Stimulated activated CD8-positive, alpha-beta memory T cell treated with anti-CD3 and anti-CD28 coated beads, Interleukin-4, amount 100 ng/mL, for 4 hours (primary cell): ENCODE data around the gene ARHGAP36.

ENCODE experiments used
- DNase-seq, 2 donors: peaks; one replicate each; pipeline ENCODE4 v3.0.0-alpha.2; 2020; ENCODE audit warnings: low read depth in 2 of 2, low spot score in 1 of 2

ARHGAP36 gene, protein sequence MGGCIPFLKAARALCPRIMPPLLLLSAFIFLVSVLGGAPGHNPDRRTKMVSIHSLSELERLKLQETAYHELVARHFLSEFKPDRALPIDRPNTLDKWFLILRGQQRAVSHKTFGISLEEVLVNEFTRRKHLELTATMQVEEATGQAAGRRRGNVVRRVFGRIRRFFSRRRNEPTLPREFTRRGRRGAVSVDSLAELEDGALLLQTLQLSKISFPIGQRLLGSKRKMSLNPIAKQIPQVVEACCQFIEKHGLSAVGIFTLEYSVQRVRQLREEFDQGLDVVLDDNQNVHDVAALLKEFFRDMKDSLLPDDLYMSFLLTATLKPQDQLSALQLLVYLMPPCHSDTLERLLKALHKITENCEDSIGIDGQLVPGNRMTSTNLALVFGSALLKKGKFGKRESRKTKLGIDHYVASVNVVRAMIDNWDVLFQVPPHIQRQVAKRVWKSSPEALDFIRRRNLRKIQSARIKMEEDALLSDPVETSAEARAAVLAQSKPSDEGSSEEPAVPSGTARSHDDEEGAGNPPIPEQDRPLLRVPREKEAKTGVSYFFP

GRCh38 chrX:131058136-131058868 lies at the start of gene ARHGAP36:
TSS of gene ARHGAP36 (plus strand) at chrX:131058346. CDS start at chrX:131081666, 23,320 bp downstream.
- no peak for DNase-seq

- DNase-seq = no peak
Measured at GRCh38 chrX:131010186-131010585, 48.0 kb upstream of the ARHGAP36 start.

DNA sequence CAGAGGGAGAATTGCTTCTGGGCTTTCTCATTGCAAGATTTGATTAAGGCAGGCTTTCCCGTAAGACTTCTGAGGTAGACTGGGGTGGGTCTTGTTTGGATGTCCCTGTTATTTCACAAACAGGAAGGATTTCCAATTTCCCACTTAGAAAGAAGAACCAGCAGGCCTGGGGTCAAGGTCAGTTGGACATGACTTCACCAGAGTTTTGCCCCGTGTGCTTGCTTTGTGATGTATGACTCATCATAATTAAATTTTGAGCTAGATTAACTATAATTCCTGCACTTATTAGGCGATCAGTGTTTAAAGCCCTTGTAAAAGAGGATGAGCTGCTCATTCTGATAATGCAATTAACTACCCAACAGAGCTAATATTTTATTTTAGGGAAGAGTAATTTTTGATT lies 32.8 kb upstream of the ARHGAP36 start:
- no peak for DNase-seq

GRCh38 chrX:131032354-131033230 lies 25.6 kb upstream of the ARHGAP36 start:
- no peak for DNase-seq

DNA sequence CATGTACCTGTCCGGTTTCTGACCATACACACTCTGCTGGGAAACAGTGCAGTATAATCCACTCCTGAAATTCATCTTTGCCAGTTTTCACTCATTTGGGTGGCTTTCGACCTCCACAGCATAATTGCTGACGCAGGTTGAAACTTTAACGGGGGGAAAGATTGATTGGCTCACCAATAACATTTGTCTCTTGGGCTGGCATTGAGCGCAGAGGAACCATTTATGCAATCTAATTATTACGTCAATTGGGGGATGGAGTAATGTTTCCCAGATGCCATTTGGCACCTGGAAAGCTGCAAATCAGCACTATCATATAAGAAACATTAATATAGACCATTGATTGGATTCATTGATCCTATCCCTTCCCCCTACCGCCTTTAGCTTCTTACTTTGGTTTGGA lies 24.1 kb upstream of the ARHGAP36 start:
- DNase-seq = no peak

DNA sequence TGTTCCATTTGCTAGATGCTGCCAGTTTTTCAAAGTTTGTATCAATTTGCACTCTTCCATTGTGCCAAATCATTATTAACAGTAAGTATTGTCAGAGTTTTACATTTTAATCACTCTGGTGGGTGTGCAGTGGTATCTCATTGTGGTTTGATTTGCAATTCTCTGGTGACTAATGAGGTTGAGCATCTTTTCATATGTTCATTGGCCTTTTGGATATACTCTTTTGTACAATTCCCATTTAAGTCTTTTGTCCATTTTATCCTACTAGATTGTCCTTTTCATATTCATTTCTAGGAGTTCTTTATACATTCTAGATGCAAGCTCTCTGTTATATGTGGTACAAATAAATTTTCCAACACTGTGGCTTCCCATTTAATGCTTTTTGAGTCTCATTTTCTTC lies 17.4 kb upstream of the ARHGAP36 start:
- DNase-seq = no peak

DNA sequence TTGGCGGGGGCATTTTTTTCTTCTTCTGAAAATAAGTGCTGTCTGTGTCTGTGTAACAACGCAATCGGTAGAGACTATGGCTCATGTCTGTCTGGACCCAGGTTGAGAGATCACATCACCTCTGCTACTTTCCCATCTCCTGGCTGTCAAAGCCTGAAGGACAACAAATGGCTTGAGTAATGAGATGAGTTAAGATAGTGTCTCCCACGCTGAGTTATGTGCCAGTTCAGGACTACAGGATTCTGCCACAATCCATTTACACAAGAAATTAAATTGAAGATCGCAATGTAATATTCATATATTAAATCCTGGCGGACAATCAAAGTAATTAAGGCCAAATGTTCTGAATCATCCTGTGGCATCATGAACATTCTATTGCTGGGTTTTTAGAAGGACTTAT lies 16.5 kb upstream of the ARHGAP36 start:
- DNase-seq = no peak

DNA sequence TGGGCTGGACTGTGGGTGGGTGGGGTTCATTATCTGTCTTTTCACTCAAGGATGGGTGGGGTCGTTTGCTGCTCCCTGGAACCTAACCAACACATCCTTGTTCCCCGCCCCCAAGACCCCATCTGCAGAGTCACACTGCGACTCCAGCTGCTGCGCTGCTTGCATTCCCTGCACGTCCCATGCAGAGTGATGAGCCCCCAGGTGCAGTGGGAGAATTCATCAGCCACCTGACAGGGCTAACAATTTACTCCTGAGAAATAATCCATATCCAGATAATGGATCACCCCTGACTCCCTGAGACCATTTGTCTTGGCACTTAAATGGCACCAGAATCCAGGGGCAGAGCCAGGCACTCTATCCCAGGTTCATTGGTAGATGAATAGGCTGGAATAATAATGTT lies 12.4 kb upstream of the ARHGAP36 start:
- DNase-seq = no peak

DNA sequence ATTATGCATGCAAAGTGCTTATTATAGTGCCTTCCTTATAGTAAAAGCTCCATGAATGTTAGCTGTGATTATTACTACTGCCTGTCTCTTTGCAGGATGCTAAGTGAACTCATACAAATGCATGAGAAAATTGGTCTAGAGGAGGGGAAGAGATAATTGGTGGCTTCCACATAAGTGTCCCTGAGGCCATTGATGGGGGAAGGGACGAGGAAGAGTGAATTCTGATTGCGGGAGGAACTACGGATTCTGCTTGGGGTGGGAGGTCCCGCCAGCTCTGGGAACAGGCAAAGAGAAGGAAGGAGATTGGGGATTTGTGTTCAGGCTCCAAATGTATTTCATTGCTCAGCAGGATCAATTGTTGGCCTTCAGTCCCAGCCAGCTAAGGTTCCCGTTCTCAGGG lies 11.6 kb upstream of the ARHGAP36 start:
- no peak for DNase-seq

GRCh38 chrX:131047180-131047579 lies 11.0 kb upstream of the ARHGAP36 start:
- DNase-seq = no peak

DNA sequence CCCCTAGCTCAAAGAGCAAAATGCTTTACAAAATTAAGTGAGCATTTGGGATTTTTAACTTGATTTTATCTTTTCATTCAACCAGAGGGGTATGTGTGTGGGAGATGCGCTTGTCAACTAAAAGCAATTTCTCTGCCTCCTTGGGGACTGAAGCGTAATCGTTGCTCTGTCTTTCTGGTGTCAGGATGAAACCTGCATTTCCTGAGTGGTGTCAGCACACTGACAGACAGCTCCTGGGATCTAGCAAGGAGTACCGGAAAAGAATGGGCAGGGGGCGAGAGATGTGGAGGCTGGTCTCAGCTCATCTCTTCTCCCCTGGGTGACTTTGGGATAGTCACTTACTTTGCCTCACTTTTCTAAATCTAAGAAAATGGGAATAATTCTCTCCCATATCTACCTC lies 5.1 kb upstream of the ARHGAP36 start:
- no peak for DNase-seq

DNA sequence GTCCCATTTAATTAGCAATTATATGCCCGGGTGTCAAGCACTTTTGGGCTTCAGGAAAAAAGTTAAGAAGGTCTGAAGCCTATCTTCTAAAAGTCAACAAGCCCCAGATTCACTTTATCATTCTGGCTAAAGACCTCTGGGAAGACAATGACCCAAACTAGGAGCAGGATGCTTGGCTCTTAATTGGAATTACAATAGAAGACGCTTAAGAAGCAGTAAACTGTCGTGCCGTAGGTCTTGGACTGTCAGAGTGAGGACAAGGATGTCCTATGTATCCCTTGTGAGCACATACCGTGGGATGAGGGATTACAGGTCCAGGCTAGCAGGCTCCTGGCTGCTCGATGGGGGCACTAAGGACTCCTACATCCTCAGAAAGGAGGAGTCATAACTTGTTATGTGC lies 3.2 kb upstream of the ARHGAP36 start:
- no peak for DNase-seq

DNA sequence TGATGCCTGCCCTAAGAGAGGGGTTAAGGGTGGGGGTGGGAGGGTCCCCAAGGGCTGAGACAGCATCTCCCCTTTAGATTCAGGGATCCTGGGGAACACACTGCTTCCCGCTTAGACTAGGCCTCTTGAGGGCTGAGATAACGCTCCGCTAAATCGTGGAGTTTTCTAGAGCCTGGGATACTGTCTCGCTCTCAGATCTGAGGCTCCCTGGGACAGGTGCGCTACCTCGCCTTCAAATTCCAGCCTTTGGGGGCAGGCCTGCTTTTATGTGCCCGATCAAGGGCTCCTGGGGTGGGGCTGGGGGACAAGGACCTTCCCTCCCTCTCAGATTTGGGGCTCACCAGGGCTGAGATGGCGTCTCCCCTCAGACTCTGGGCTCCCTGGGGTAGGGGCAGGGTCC lies 440 bp upstream of the ARHGAP36 start:
- DNase-seq = no peak

GRCh38 chrX:131059246-131059645 lies 1.1 kb downstream of the ARHGAP36 start:
- DNase-seq = no peak

GRCh38 chrX:131060147-131060546 lies 2.0 kb downstream of the ARHGAP36 start:
- no peak for DNase-seq

GRCh38 chrX:131061306-131061705 lies 3.2 kb downstream of the ARHGAP36 start:
- DNase-seq = no peak

- DNase-seq = no peak
Measured at GRCh38 chrX:131063613-131064012, 5.5 kb downstream of the ARHGAP36 start.

DNA sequence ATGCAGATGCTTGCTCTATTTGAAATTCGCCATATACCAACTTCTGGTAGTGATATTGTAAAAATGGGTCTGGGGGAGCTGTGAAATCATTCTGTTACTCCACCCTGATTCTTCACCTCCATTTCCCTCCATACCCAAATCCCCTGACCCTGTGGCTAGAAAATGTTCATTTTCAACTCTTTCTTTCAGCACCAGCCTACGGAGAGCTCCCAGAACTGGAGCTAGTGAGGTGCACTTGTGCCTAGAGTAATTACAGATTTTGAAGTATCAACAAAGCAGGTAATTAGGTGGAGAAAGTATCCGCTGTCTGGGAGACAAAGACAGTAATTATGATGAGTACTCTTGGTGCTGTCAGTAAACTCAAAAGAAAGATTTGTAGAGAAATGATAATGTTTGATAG lies 8.1 kb downstream of the ARHGAP36 start:
- DNase-seq = no peak

- DNase-seq = no peak
Measured at GRCh38 chrX:131067216-131067615, 9.1 kb downstream of the ARHGAP36 start.

DNA sequence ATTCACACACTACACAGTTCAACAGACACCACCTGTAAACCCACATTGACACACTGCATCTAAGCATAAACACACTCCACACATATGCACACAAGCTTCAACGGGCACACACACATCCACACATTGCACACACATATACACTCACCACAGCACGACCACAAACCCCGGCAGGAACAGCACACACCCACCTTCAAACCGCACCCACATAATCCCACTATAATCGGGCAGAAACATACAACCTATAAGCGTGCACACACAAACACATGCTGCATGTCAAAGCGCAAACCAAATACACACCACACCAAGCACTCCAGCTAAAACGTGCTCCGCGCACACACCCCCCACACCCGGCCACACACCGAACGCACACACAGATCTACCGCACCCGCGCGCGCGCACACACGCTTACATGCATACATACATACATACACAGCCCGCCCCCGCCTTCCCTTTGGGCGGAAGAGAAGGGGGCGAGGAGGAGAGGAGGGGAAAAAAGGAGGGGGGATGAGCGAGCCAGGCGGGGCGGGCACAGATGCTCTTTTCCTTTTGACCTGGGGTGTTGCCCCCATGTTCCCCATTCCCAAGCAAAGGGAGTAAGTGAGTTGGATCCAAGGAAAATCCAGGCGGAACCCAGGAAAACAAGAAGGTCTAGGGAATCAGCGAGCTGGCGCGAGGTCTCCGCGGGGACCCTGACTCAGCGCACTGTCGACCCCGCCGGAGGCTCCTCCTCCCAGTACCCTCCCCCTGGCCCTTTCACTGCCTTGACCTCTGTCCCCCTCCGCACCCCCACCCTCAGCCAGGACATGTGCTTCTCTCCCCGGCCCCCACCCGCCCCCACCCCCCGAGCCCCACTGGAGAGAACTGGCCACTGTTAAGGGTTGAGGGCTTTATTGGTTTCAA lies 9.9 kb downstream of the ARHGAP36 start:
- DNase-seq = no peak
